K562 (cell line): ENCODE results near the gene ACYP2. TPM values are rescaled to one million over a fixed set of nuclear protein-coding genes. Genes with fewer than 3 reads are reported as not detected.
"Not testable (repeated sequence)": the region's sequence is repeated elsewhere in the genome, so short reads cannot be mapped to it uniquely, and the experiment has no call there.

Source experiments
- ATAC-seq: fragments of 200-7000 bp; cut with Tn5 transposase; 3 replicates; pipeline ENCODE4 v1.9.1; 2020; ENCODE audit warnings: moderate library complexity
- BruUV-seq: library from RNA; stranded (reverse); fragments of 400-500 nt; replicated peaks from 2 replicates; lab custom pipeline; 2021; lab: Mats Ljungman, UMichigan
- CTCF ChIA-PET: fragments of 300-600 bp; formaldehyde crosslinking; extraction: SDS; loops from one replicate; lab custom pipeline; 2021; ENCODE audit warnings: low intra/inter-chr PET ratio; lab: Yijun Ruan, JAX
- POLR2A ChIA-PET: fragments of 300-600, 350-650 bp; sonication (Branson Sonifier 250); formaldehyde crosslinking; extraction: SDS; loops from one replicate; lab custom pipeline; 2021; ENCODE audit warnings: antibody characterized with exemption, inconsistent platforms; lab: Yijun Ruan, JAX
- DNase-seq, 4 experiments: peaks; one replicate each; pipeline versions ENCODE4 v3.0.0 to v3.0.0-alpha.2; 2011 to 2018; ENCODE audit warnings: low spot score in 3 of 4, mixed read lengths in 3 of 4; ENCODE audit errors: extremely low read depth in 1 of 4
- FAIRE-seq: peaks from 2 replicates; lab custom pipeline; 2011; peaks lifted over from hg19 to GRCh38; lab: Jason Lieb, UNC
- H2AFZ ChIP-seq: 2 replicates; pipeline ENCODE4 v1.6.0; 2011; ENCODE audit warnings: low read depth, low read length, control low read depth, inconsistent platforms
- H3K27ac ChIP-seq: fragments of 200-600 bp; 3 replicates; pipeline ENCODE4 v1.8.0; 2011; ENCODE audit warnings: low read depth, mild to moderate bottlenecking, control low read depth, inconsistent platforms, low read length, moderate library complexity, mixed read lengths; ENCODE audit errors: extremely low read depth
- H3K27me3 ChIP-seq, 2 experiments: fragments of 300-600 bp in 1 of 2; 2 replicates in 1 of 2; 3 replicates in 1 of 2; pipeline versions ENCODE4 v1.6.0 to v1.8.0; 2011; ENCODE audit warnings: inconsistent platforms in 2 of 2, low read length in 2 of 2, mild to moderate bottlenecking in 1 of 2, mixed read lengths in 1 of 2, moderate library complexity in 1 of 2; ENCODE audit not compliant: control insufficient read depth in 2 of 2, insufficient read depth in 2 of 2
- H3K36me3 ChIP-seq: fragments of 300-600 bp; 3 replicates; pipeline ENCODE4 v1.8.0; 2011; ENCODE audit warnings: mild to moderate bottlenecking, low read length, inconsistent platforms; ENCODE audit not compliant: control insufficient read depth, insufficient read depth
- H3K4me1 ChIP-seq, 2 experiments: fragments of 200-600 bp in 1 of 2; replicated peaks in 1 of 2; 2 replicates in 1 of 2; 3 replicates in 1 of 2; pipeline versions ENCODE4 v1.5.1 to v1.8.0; 2011; ENCODE audit warnings: inconsistent platforms in 2 of 2, low read length in 2 of 2, mild to moderate bottlenecking in 1 of 2, mixed read lengths in 1 of 2, moderate library complexity in 1 of 2; ENCODE audit not compliant: control insufficient read depth in 2 of 2, insufficient read depth in 2 of 2
- H3K4me2 ChIP-seq: 2 replicates; pipeline ENCODE4 v1.6.1; 2011; ENCODE audit warnings: low read length, control low read depth, inconsistent platforms, mixed read lengths; ENCODE audit not compliant: insufficient read depth
- H3K4me3 ChIP-seq: fragments of 200-600 bp; sonication (generic), shearing (Covaris generic); 2 replicates; pipeline ENCODE4 v1.5.1; 2016; ENCODE audit warnings: control low read depth, inconsistent platforms
- H3K79me2 ChIP-seq: fragments of 200-600 bp; 3 replicates; pipeline ENCODE4 v1.8.0; 2011; ENCODE audit warnings: low read length, inconsistent platforms; ENCODE audit not compliant: control insufficient read depth, insufficient read depth
- H3K9ac ChIP-seq, 2 experiments: 2 replicates each; pipeline versions ENCODE4 v1.6.0 to v1.6.1; 2011; ENCODE audit warnings: low read depth in 2 of 2, low read length in 2 of 2, control low read depth in 1 of 2, inconsistent platforms in 1 of 2, mild to moderate bottlenecking in 1 of 2, mixed read lengths in 1 of 2; ENCODE audit not compliant: insufficient read depth in 1 of 2
- H3K9me1 ChIP-seq: one replicate; pipeline ENCODE4 v1.6.0; 2011; ENCODE audit warnings: inconsistent platforms, mild to moderate bottlenecking, low read length, moderate library complexity; ENCODE audit not compliant: control insufficient read depth, insufficient read depth
- H3K9me3 ChIP-seq: replicated peaks from 2 replicates; pipeline ENCODE4 v1.5.1; 2011; ENCODE audit warnings: low read depth, low read length, inconsistent platforms; ENCODE audit not compliant: control insufficient read depth, insufficient read depth
- H4K20me1 ChIP-seq: replicated peaks from 2 replicates; pipeline ENCODE4 v1.6.1; 2011; ENCODE audit warnings: low read length, inconsistent platforms, mixed read lengths; ENCODE audit not compliant: control insufficient read depth, insufficient read depth
- ESRRB ChIP-seq: fragments of 250-450 bp; sonication (Bioruptor Pico); IDR thresholded peaks from 2 replicates; pipeline ENCODE4 v1.5.0; 2020; ENCODE audit warnings: mild to moderate bottlenecking, moderate library complexity, borderline replicate concordance
- U2AF2 ChIP-seq: fragments of 200-400 bp; formaldehyde crosslinking; optimal IDR thresholded peaks from 2 replicates; pipeline ENCODE3; 2017; ENCODE audit warnings: low read depth, mild to moderate bottlenecking, low read length
- WGBS: fragments of 100-300 bp; shearing (Covaris generic); methylation state at CpG from one replicate; pipeline ENCODE4 v1.1.6; 2016; ENCODE audit warnings: low coverage, mixed read lengths; ENCODE audit not compliant: insufficient coverage; ENCODE audit errors: missing lambda C conversion rate; 5-methylcytosine and 5-hydroxymethylcytosine counted together
- in situ Hi-C: fragments of 300-500 bp; cut with MboI; formaldehyde crosslinking; loops from 4 replicates; pipeline ENCODE4 v1.15.0; 2018; ENCODE audit warnings: inconsistent platforms, mixed read lengths
- intact Hi-C: fragments of 100-400 bp; cut with micrococcal nuclease; formaldehyde crosslinking; loops from 2 replicates; pipeline ENCODE4 v1.14.2; 2022
- polyA plus RNA-seq, 8 experiments: library from polyadenylated mRNA; depleted of rRNA in 4 of 8; stranded (reverse) in 5 of 8; unstranded in 3 of 8; fragments of >200 nt; fragmentation: Nextera tagmentation in 2 of 8; fragmentation: Illumina TruSeq in 1 of 8; extraction: Ambion mirVana in 2 of 8; extraction: Trizol in 1 of 8; gene quantifications; 2 replicates each; pipeline versions ENCODE4 v1.2.1 to v1.2.3, GENCODE V29; 2011 to 2014; ENCODE audit warnings: inconsistent platforms in 1 of 8, missing spikeins in 1 of 8
- total RNA-seq, 7 experiments: library from RNA; depleted of rRNA in 6 of 7; stranded (reverse); fragments of >200 nt in 6 of 7; fragmentation: Illumina TruSeq in 2 of 7; extraction: Trizol in 2 of 7; gene quantifications; 2 replicates each; pipeline versions ENCODE4 v1.2.1 to v1.2.3, GENCODE V29; 2011 to 2021; ENCODE audit warnings: low replicate concordance in 1 of 7

The ACYP2 gene
- total and polyA plus RNA-seq, 9 of the 15 experiments (the other 6 are each of a cell fraction or from before 2014, with no cell fraction given) = 1.0 to 4.1 (median 2.0) TPM

DNA sequence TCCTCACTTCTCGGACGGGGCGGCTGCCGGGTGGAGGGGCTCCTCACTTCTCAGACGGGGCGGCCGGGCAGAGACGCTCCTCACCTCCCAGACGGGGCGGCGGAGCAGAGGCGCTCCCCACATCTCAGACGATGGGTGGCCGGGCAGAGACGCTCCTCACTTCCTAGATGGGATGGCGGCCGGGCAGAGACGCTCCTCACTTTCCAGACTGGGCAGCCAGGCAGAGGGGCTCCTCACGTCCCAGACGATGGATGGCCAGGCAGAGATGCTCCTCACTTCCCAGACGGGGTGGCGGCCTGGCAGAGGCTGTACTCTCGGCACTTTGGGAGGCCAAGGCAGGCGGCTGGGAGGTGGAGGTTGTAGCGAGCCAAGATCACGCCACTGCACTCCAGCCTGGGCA lies 19.3 kb upstream of the ACYP2 start:
- H3K79me2 ChIP-seq, BruUV-seq, H3K36me3 ChIP-seq, FAIRE-seq, H3K4me1 ChIP-seq, POLR2A ChIA-PET, H3K4me3 ChIP-seq, H4K20me1 ChIP-seq, in situ Hi-C loops, DNase-seq, H3K27me3 ChIP-seq, CTCF ChIA-PET, H2AFZ ChIP-seq, intact Hi-C loops, H3K9ac ChIP-seq, H3K4me2 ChIP-seq, H3K9me3 ChIP-seq, H3K9me1 ChIP-seq, ATAC-seq, H3K27ac ChIP-seq: not testable (repeated sequence)
- 79% methylated on average over 5 of the region's 26 CpGs for WGBS

DNA sequence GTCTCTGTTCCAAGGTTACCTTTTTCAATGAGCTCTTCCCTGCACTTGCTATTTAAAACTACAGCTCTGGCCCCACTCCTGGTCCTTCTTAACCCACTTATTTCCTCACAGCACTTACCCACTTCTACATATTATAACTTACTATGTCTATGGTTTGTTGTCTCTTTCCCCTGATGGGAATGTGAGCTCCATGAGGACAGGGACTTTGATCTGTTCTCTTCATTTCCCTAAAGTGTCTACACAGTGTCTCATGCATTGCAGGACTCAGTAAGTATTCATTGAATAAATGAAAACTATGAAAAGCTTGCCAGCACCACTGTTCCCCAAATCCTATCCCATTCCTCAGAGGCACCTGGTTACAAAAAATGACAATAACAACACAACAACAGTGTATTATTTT lies 18.3 kb upstream of the ACYP2 start:
- ChIA-PET POLR2A (no interaction called here), CTCF (no interaction called here)
- Histone ChIP-seq H3K27ac (no peak overlapping the region), H3K27me3 (no peaks in the 10 kb centered on the region), H3K9me3 (no peaks in the 10 kb centered on the region), H3K36me3 (no peaks in the 10 kb centered on the region), H3K9me1 (no peaks in the 10 kb centered on the region), H3K9ac (no peak overlapping the region), H2AFZ (no peak overlapping the region; the same call in 1 of the 2 replicates), H3K4me1 (peaks cover 0 to 4% of the 10 kb centered on the region in 2 experiments; a peak in 2 of 5 replicates), H3K4me3 (no peak overlapping the region), H4K20me1 (no peaks in the 10 kb centered on the region), H3K4me2 (no peak overlapping the region), H3K79me2 (no peaks in the 10 kb centered on the region)
- intact Hi-C loops = no loop called here
- BruUV-seq = no TSS peak
- no peak for DNase-seq
- no peak for TF ChIP-seq ESRRB (CRISPR knock-in tag)
- TF ChIP-seq U2AF2 = no peak
- in situ Hi-C loops = no loop called here
- no peak for ATAC-seq
- no peak for FAIRE-seq
